GM12878 (cell line): ENCODE results near the gene ADGRE1. TPM values are rescaled to one million over a fixed set of nuclear protein-coding genes. Genes with fewer than 3 reads are reported as not detected.
A peak's percentile ranks its signal among the peaks of the same experiment; 100 is the strongest.

Experiments used
- ATAC-seq: fragments of 200-7000 bp; cut with Tn5 transposase; 3 replicates; pipeline ENCODE4 v1.9.1; 2020; ENCODE audit warnings: mild to moderate bottlenecking, moderate library complexity
- BruUV-seq: library from RNA; stranded (reverse); fragments of 400-500 nt; replicated peaks from 2 replicates; lab custom pipeline; 2021; lab: Mats Ljungman, UMichigan
- CTCF ChIA-PET: fragments of 300-600 bp; sonication (Branson Sonifier 250); formaldehyde crosslinking; extraction: SDS; loops from one replicate; lab custom pipeline; 2021; ENCODE audit warnings: inconsistent platforms; lab: Yijun Ruan, JAX
- POLR2A ChIA-PET: fragments of 350-600 bp; formaldehyde crosslinking; extraction: SDS; loops from one replicate; lab custom pipeline; 2021; ENCODE audit warnings: inconsistent platforms; lab: Charles Lee
- RAD21 ChIA-PET: fragments of 300-600 bp; sonication (Branson Sonifier 250); formaldehyde crosslinking; loops from one replicate; lab custom pipeline; 2023; ENCODE audit warnings: antibody characterized with exemption; ENCODE audit not compliant: unreplicated experiment; lab: Charles Lee
- SMC1A ChIA-PET: fragments of 300-600 bp; sonication (Branson Sonifier 250); formaldehyde crosslinking; loops from one replicate; lab custom pipeline; 2023; ENCODE audit not compliant: unreplicated experiment, uncharacterized antibody; lab: Charles Lee
- DNase-seq: peaks from one replicate; pipeline ENCODE4 v3.0.0-alpha.2; 2011; ENCODE audit warnings: low read depth, low spot score
- FAIRE-seq: peaks from 3 replicates; lab custom pipeline; 2011; peaks lifted over from hg19 to GRCh38; lab: Jason Lieb, UNC
- H2AFZ ChIP-seq: 2 replicates; pipeline ENCODE4 v1.6.0; 2011; ENCODE audit warnings: low read depth, low read length, control low read depth; ENCODE audit not compliant: control insufficient read depth
- H3K27ac ChIP-seq: 2 replicates; pipeline ENCODE4 v1.5.1; 2011; ENCODE audit warnings: control low read depth; ENCODE audit not compliant: control insufficient read depth, insufficient read depth
- H3K27me3 ChIP-seq, 2 experiments: replicated peaks in 1 of 2; 2 replicates each; pipeline versions ENCODE4 v1.6.0 to v1.6.1; 2011; ENCODE audit warnings: low read length in 1 of 2; ENCODE audit not compliant: control insufficient read depth in 2 of 2, insufficient read depth in 2 of 2
- H3K36me3 ChIP-seq, 2 experiments: 2 replicates each; pipeline ENCODE4 v1.5.1; 2011; ENCODE audit warnings: low read length in 1 of 2; ENCODE audit not compliant: control insufficient read depth in 2 of 2, insufficient read depth in 2 of 2
- H3K4me1 ChIP-seq: 2 replicates; pipeline ENCODE4 v1.6.1; 2011; ENCODE audit warnings: mild to moderate bottlenecking, low read length, moderate library complexity, mixed read lengths; ENCODE audit not compliant: control insufficient read depth, insufficient read depth
- H3K4me2 ChIP-seq: 2 replicates; pipeline ENCODE4 v1.6.0; 2011; ENCODE audit warnings: control low read depth; ENCODE audit not compliant: control insufficient read depth, insufficient read depth
- H3K4me3 ChIP-seq: fragments of 200-600 bp; sonication (generic); 2 replicates; pipeline ENCODE4 v1.5.1; 2016
- H3K79me2 ChIP-seq: 2 replicates; pipeline ENCODE4 v1.6.0; 2011; ENCODE audit warnings: low read length; ENCODE audit not compliant: control insufficient read depth, insufficient read depth
- H3K9ac ChIP-seq: 2 replicates; pipeline ENCODE4 v1.8.0; 2011; ENCODE audit warnings: low read length, control low read depth, mixed read lengths; ENCODE audit not compliant: control insufficient read depth, insufficient read depth
- H3K9me3 ChIP-seq: replicated peaks from 3 replicates; pipeline ENCODE4 v1.5.1; 2011; ENCODE audit warnings: mild to moderate bottlenecking, low read length; ENCODE audit not compliant: control insufficient read depth, insufficient read depth
- H4K20me1 ChIP-seq: 2 replicates; pipeline ENCODE4 v1.6.0; 2011; ENCODE audit not compliant: control insufficient read depth, insufficient read depth
- MEF2A ChIP-seq: IDR thresholded peaks from 2 replicates; pipeline ENCODE4 v1.6.1; 2011; ENCODE audit warnings: low read depth, mild to moderate bottlenecking, low read length, moderate library complexity; ENCODE audit not compliant: insufficient read depth
- WGBS: methylation state at CpG from one replicate; pipeline ENCODE4 v1.1.6; 2016; ENCODE audit warnings: low lambda C conversion rate; ENCODE audit not compliant: insufficient replicate concordance, insufficient coverage; ENCODE audit errors: missing lambda C conversion rate; 5-methylcytosine and 5-hydroxymethylcytosine counted together
- in situ Hi-C: fragments of 300-500 bp; cut with MboI; formaldehyde crosslinking; loops from 9 replicates; pipeline ENCODE4 v1.14.3; 2018; ENCODE audit warnings: mixed read lengths
- intact Hi-C: fragments of 100-400 bp; cut with micrococcal nuclease; formaldehyde crosslinking; loops from one replicate; pipeline ENCODE4 v1.14.2; 2022; ENCODE audit not compliant: unreplicated experiment
- polyA plus RNA-seq, 11 experiments: library from polyadenylated mRNA; depleted of rRNA in 4 of 11; unstranded in 6 of 11; stranded (reverse) in 5 of 11; fragments of >200 nt; fragmentation: Nextera tagmentation in 4 of 11; fragmentation: Illumina TruSeq in 1 of 11; extraction: Ambion mirVana in 4 of 11; extraction: Trizol in 1 of 11; gene quantifications; 1 replicate in 1 of 11; 2 replicates in 10 of 11; pipeline versions ENCODE4 v1.2.1 to v1.2.3, GENCODE V29; 2011 to 2016; ENCODE audit warnings: inconsistent platforms in 2 of 11, missing spikeins in 2 of 11, low read depth in 1 of 11
- total RNA-seq, 4 experiments: library from RNA; depleted of rRNA in 3 of 4; stranded (reverse); fragments of >200 nt in 3 of 4; fragmentation: Illumina TruSeq in 1 of 4; extraction: Trizol in 1 of 4; gene quantifications; 2 replicates each; pipeline versions ENCODE4 v1.2.1 to v1.2.3, GENCODE V29; 2013 to 2021
- TF ChIP-seq, protein P1 (sequence below): fragments of 450-650 bp; IDR thresholded peaks from 2 replicates; pipeline ENCODE4 v1.6.1; 2016; ENCODE audit warnings: mild to moderate bottlenecking, moderate library complexity, borderline replicate concordance

ADGRE1 gene
- total and polyA plus RNA-seq, 10 of the 15 experiments (the other 5 are each of a cell fraction or from before 2014, with no cell fraction given), result 7.9 to 35.7 (median 9.9) TPM

GRCh38 chr19:6916952-6917351 is 29.6 kb downstream of the ADGRE1 start:
- in situ Hi-C loops, result no loop called here
- no peak for FAIRE-seq
- SMC1A ChIA-PET, result interaction anchor here (0.7 kb wide), 1 partner anchor 177 kb away, joined by 4 read pairs; no protein-coding TSS in a partner anchor

More at GRCh38 chr19:6916952-6917351, 29.6 kb downstream of the ADGRE1 start:
- H3K4me1 ChIP-seq, result no peaks in the 10 kb centered on the region
- POLR2A ChIA-PET, result no interaction called here
- RAD21 ChIA-PET, result no interaction called here
- H3K27me3 ChIP-seq, result no peaks in the 10 kb centered on the region
- no peak overlapping the region for H3K9ac ChIP-seq
- H3K36me3 ChIP-seq, result no peaks in the 10 kb centered on the region
- H3K27ac ChIP-seq, result no peak overlapping the region
- peaks cover 3% of the 10 kb centered on the region; the same call in 2 of the 3 replicates for H3K9me3 ChIP-seq
- no peaks in the 10 kb centered on the region for H3K79me2 ChIP-seq
- no peak overlapping the region for H3K4me2 ChIP-seq
- TF ChIP-seq, protein P1, sequence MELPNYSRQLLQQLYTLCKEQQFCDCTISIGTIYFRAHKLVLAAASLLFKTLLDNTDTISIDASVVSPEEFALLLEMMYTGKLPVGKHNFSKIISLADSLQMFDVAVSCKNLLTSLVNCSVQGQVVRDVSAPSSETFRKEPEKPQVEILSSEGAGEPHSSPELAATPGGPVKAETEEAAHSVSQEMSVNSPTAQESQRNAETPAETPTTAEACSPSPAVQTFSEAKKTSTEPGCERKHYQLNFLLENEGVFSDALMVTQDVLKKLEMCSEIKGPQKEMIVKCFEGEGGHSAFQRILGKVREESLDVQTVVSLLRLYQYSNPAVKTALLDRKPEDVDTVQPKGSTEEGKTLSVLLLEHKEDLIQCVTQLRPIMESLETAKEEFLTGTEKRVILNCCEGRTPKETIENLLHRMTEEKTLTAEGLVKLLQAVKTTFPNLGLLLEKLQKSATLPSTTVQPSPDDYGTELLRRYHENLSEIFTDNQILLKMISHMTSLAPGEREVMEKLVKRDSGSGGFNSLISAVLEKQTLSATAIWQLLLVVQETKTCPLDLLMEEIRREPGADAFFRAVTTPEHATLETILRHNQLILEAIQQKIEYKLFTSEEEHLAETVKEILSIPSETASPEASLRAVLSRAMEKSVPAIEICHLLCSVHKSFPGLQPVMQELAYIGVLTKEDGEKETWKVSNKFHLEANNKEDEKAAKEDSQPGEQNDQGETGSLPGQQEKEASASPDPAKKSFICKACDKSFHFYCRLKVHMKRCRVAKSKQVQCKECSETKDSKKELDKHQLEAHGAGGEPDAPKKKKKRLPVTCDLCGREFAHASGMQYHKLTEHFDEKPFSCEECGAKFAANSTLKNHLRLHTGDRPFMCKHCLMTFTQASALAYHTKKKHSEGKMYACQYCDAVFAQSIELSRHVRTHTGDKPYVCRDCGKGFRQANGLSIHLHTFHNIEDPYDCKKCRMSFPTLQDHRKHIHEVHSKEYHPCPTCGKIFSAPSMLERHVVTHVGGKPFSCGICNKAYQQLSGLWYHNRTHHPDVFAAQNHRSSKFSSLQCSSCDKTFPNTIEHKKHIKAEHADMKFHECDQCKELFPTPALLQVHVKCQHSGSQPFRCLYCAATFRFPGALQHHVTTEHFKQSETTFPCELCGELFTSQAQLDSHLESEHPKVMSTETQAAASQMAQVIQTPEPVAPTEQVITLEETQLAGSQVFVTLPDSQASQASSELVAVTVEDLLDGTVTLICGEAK, result peak; percentile 75
- no peak for TF ChIP-seq MEF2A
- CTCF ChIA-PET, result no interaction called here
- no peak overlapping the region for H2AFZ ChIP-seq
- ATAC-seq, result no peak
- H3K4me3 ChIP-seq, result no peak overlapping the region
- no peaks in the 10 kb centered on the region for H4K20me1 ChIP-seq
- intact Hi-C loops, result no loop called here
- whole genome bisulfite sequencing, result 50% methylated on average over 3 of the region's 3 CpGs
- BruUV-seq, result no TSS peak
- no peak for DNase-seq
